OCI-LY7 (cell line): ENCODE data around the gene SPAG9. TPM values are rescaled to one million over a fixed set of nuclear protein-coding genes. Genes with fewer than 3 reads are reported as not detected.
A peak's percentile ranks its signal among the peaks of the same experiment; 100 is the strongest.

ENCODE experiments used
- BruUV-seq: library from RNA; stranded (reverse); fragments of 400-500 nt; replicated peaks from 2 replicates; lab custom pipeline; 2021; lab: Mats Ljungman, UMichigan
- CTCF ChIA-PET: fragments of 300-600 bp; sonication (Branson Sonifier 250); formaldehyde crosslinking; loops from one replicate; lab custom pipeline; 2022; ENCODE audit warnings: antibody characterized with exemption; ENCODE audit not compliant: unreplicated experiment; lab: Charles Lee
- POLR2A ChIA-PET: fragments of 300-600 bp; sonication (Branson Sonifier 250); formaldehyde crosslinking; loops from one replicate; lab custom pipeline; 2022; ENCODE audit warnings: antibody characterized with exemption; lab: Charles Lee
- DNase-seq: peaks from one replicate; pipeline ENCODE4 v3.0.0-alpha.2; 2015; ENCODE audit warnings: low spot score
- H2AFZ ChIP-seq: fragments of 200-600 bp; sonication (generic), shearing (Covaris generic); 2 replicates; pipeline ENCODE4 v1.6.1; 2014; ENCODE audit warnings: mild to moderate bottlenecking, antibody characterized with exemption, low read length, moderate library complexity
- H3K27ac ChIP-seq: fragments of 200-600 bp; sonication (generic); 2 replicates; pipeline ENCODE4 v1.5.1; 2014; ENCODE audit warnings: mixed run types, low read depth, mild to moderate bottlenecking, moderate library complexity, low read length, inconsistent platforms; ENCODE audit not compliant: poor library complexity, severe bottlenecking
- H3K36me3 ChIP-seq: fragments of 200-600 bp; sonication (generic); 2 replicates; pipeline ENCODE4 v1.6.1; 2014; ENCODE audit warnings: mild to moderate bottlenecking, antibody characterized with exemption, low read length, moderate library complexity, mixed read lengths; ENCODE audit not compliant: insufficient read depth
- H3K4me1 ChIP-seq: fragments of 200-600 bp; sonication (generic); 2 replicates; pipeline ENCODE4 v1.5.1; 2014; ENCODE audit warnings: mild to moderate bottlenecking, low read length; ENCODE audit not compliant: insufficient read depth, poor library complexity, severe bottlenecking
- H3K4me2 ChIP-seq: fragments of 200-600 bp; sonication (generic); 2 replicates; pipeline ENCODE4 v1.6.1; 2014; ENCODE audit warnings: mild to moderate bottlenecking, low read length
- H3K4me3 ChIP-seq: fragments of 200-600 bp; sonication (generic); 2 replicates; pipeline ENCODE4 v1.5.1; 2014; ENCODE audit warnings: mild to moderate bottlenecking, low read depth, low read length; ENCODE audit not compliant: poor library complexity, severe bottlenecking
- H3K79me2 ChIP-seq: fragments of 200-600 bp; sonication (generic); 2 replicates; pipeline ENCODE4 v1.6.1; 2016; ENCODE audit warnings: low read depth, mild to moderate bottlenecking, low read length, moderate library complexity, mixed read lengths; ENCODE audit not compliant: insufficient read depth
- H3K9me2 ChIP-seq: fragments of 200-600 bp; sonication (generic); 2 replicates; pipeline ENCODE4 v1.6.1; 2016; ENCODE audit warnings: mild to moderate bottlenecking, low read length, mixed read lengths; ENCODE audit not compliant: insufficient read depth
- H3K9me3 ChIP-seq: fragments of 200-600 bp; sonication (generic); 2 replicates; pipeline ENCODE4 v1.6.1; 2014; ENCODE audit warnings: mild to moderate bottlenecking, mixed run types, low read length, mixed read lengths
- H4K20me1 ChIP-seq: fragments of 200-600 bp; sonication (generic); 2 replicates; pipeline ENCODE4 v1.6.1; 2014; ENCODE audit warnings: mild to moderate bottlenecking, antibody characterized with exemption, low read length, moderate library complexity, mixed read lengths; ENCODE audit not compliant: insufficient read depth
- EZH2phosphoT487 ChIP-seq: fragments of 200-600 bp; sonication (generic); IDR thresholded peaks from 2 replicates; pipeline ENCODE4 v1.6.1; 2018; ENCODE audit warnings: low read depth, borderline replicate concordance, mild to moderate bottlenecking, mixed run types, antibody characterized with exemption, low read length, moderate library complexity, mixed read lengths
- intact Hi-C: fragments of 100-400 bp; cut with micrococcal nuclease; formaldehyde crosslinking; loops from one replicate; pipeline ENCODE4 v1.10.0; 2022; ENCODE audit not compliant: unreplicated experiment
- total RNA-seq, 2 experiments: library from RNA; depleted of rRNA in 1 of 2; stranded (reverse); fragments of >200 nt in 1 of 2; shearing (Covaris generic) in 1 of 2; gene quantifications; 2 replicates each; pipeline ENCODE4 v1.2.3, GENCODE V29; 2014 to 2022
- TF ChIP-seq, protein P1 (sequence below): fragments of 200-600 bp; sonication (generic); conservative IDR thresholded peaks from 2 replicates; pipeline ENCODE4 v1.5.1; 2014; ENCODE audit warnings: mild to moderate bottlenecking, antibody characterized with exemption, low read length, moderate library complexity, mixed read lengths

The SPAG9 gene
- total RNA-seq, 2 experiments from 2014 or later: 75.5 to 78.9 TPM

DNA sequence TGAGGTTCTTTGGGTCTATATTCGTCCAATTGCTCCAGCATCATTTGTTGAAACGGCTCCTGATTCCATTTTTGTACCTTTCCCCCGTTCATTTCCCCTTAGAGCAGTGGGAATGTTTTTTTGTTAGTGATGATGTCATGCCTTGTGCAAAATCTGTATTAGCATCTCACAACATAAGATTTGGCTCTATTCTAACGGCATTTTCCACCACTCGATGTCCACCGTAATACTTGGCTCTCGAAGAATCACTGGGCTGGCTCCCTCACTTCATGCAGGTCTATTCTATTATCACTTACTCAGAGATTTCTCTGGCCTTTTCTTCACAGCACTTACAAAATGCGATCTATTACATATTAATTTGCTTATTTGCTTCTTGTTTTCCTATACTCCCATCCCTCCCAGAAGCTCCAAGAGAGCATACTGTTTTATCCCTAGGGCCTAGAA lies 32.1 kb upstream of the SPAG9 start:
- H3K36me3 ChIP-seq: peaks cover 31% of the 10 kb centered on the region

DNA sequence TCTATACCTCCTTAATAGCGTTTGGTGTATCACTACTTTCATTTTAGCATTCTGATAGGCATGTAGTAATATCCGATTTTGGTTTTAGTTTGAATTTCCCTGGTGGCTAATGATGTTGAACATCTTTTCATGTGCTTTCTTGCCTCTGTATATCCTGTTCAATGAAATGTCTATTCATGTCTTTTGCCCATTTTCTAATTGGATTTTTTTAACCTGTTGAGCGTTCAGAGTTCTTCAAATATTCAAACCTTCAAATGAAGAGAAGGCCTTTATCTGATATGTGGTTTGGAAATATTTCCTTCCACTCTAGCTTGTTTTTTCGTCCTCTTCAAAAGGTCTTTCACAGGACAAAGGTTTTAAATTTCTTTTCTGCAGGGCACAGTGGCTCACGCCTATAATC lies 30.3 kb upstream of the SPAG9 start:
- Histone ChIP-seq H3K4me2 (no peak overlapping the region), H3K4me1 (peaks cover 21% of the 10 kb centered on the region), H3K79me2 (peaks cover 25% of the 10 kb centered on the region), H3K9me3 (no peaks in the 10 kb centered on the region), H3K4me3 (no peak overlapping the region), H4K20me1 (peaks cover 5% of the 10 kb centered on the region; the same call in 1 of the 2 replicates), H3K27ac (no peak overlapping the region), H2AFZ (no peak overlapping the region), H3K36me3 (peaks cover 13% of the 10 kb centered on the region), H3K9me2 (no peaks in the 10 kb centered on the region)
- no peak for TF ChIP-seq EZH2phosphoT487
- TF ChIP-seq, protein P1, sequence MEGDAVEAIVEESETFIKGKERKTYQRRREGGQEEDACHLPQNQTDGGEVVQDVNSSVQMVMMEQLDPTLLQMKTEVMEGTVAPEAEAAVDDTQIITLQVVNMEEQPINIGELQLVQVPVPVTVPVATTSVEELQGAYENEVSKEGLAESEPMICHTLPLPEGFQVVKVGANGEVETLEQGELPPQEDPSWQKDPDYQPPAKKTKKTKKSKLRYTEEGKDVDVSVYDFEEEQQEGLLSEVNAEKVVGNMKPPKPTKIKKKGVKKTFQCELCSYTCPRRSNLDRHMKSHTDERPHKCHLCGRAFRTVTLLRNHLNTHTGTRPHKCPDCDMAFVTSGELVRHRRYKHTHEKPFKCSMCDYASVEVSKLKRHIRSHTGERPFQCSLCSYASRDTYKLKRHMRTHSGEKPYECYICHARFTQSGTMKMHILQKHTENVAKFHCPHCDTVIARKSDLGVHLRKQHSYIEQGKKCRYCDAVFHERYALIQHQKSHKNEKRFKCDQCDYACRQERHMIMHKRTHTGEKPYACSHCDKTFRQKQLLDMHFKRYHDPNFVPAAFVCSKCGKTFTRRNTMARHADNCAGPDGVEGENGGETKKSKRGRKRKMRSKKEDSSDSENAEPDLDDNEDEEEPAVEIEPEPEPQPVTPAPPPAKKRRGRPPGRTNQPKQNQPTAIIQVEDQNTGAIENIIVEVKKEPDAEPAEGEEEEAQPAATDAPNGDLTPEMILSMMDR: no peak
- ChIA-PET CTCF (no interaction called here), POLR2A (interaction anchor here (1.0 kb wide), 1 partner anchor 26 kb away, joined by 4 read pairs; no protein-coding TSS in a partner anchor)
- no TSS peak for BruUV-seq
- intact Hi-C loops: no loop called here
- DNase-seq: no peak

More for the DNA sequence above, 32.1 kb upstream of the SPAG9 start:
- Histone ChIP-seq H3K4me3 (peak overlapping the region; percentile 63), H3K9me3 (no peaks in the 10 kb centered on the region), H2AFZ (peak overlapping the region; percentile 100), H4K20me1 (peaks cover 5% of the 10 kb centered on the region; the same call in 1 of the 2 replicates), H3K79me2 (peaks cover 43% of the 10 kb centered on the region), H3K27ac (peak overlapping the region; percentile 70), H3K4me1 (peaks cover 21% of the 10 kb centered on the region), H3K4me2 (peak overlapping the region; percentile 82), H3K9me2 (no peaks in the 10 kb centered on the region)
- DNase-seq: no peak
- CTCF ChIA-PET: interaction anchor here (0.5 to 1.3 kb wide), 3 partner anchors 77 to 162 kb away, joined by 3 read pairs; no protein-coding TSS in a partner anchor
- POLR2A ChIA-PET: interaction anchor here (0.7 to 1.6 kb wide), 3 partner anchors 10 to 77 kb away, joined by 3 to 13 read pairs (median 10); partner anchors contain the start of gene SPAG9
- intact Hi-C loops: loop anchor here (1.0 kb wide), 2 partner anchors 32 to 151 kb away; partner anchors contain the start of gene SPAG9
- TF ChIP-seq, protein P1: no peak
- no peak for TF ChIP-seq EZH2phosphoT487
- TSS peak; percentile 90 for BruUV-seq

DNA sequence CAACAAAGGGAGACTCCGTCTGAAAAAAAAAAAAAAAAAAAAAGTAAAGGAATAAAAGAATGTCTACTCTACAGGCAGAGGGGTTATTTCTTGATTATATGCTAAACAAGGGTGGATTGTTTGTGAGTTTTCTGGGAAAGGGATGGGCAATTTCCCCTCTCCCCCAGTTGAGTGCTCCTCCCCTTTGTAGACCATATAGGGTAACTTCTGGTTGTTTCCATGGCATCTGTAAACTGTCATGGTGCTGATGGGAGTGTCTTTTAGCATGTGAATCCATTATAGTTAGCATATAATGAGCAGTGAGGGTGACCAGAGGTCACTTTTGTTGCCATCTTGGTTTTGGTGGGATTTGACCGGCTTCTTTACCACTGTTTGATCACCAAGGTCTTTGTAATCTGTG lies 28.5 kb upstream of the SPAG9 start:
- ChIA-PET POLR2A (interaction anchor here (0.6 kb wide), 1 partner anchor 38 kb away, joined by 3 read pairs; no protein-coding TSS in a partner anchor), CTCF (no interaction called here)
- intact Hi-C loops: no loop called here
- no peak overlapping the region for H2AFZ ChIP-seq
- H3K27ac ChIP-seq: no peak overlapping the region
- H3K9me2 ChIP-seq: no peaks in the 10 kb centered on the region
- DNase-seq: no peak
- no peak overlapping the region for H3K4me2 ChIP-seq
- BruUV-seq: no TSS peak
- 0 out of 2 replicates have a peak, but pooled peaks cover 4% of the 10 kb centered on the region for H3K36me3 ChIP-seq
- H3K9me3 ChIP-seq: no peaks in the 10 kb centered on the region
- H4K20me1 ChIP-seq: no peaks in the 10 kb centered on the region
- H3K4me1 ChIP-seq: peaks cover 9% of the 10 kb centered on the region
- no peak for TF ChIP-seq EZH2phosphoT487
- TF ChIP-seq, protein P1: no peak
- H3K79me2 ChIP-seq: peaks cover 7% of the 10 kb centered on the region
- H3K4me3 ChIP-seq: no peak overlapping the region
